NCI-H82 treated with DMSO at 0.1 percent for 48 hours (cell line): ENCODE measurements around the gene SMIM38.

Experiments
- DNase-seq: peaks from one replicate; lab custom pipeline; 2025; ENCODE audit not compliant: unreplicated experiment; lab: John Stamatoyannopoulos, UW

Gene SMIM38

DNA sequence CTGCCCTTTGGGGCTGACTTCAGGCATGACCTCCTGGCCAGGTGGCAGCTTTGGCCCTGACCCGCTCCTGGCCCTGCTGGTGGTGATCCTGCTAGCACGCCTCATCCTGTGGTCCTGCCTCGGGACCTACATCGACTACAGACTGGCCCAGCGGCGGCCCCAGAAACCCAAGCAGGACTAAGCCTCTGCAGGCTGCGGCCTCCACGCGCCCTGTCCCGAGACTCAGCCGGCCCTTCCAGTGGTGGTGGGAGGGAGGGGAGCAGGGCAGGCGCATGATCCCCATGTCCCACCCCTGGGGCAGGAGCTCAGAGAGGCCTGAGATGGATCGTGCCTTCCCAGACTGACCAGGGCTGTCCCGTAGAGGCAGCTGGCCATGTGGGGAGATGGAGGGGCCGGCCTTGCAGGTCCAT is 2.1 kb downstream of the SMIM38 start:
- DNase-seq, result no peak

DNA sequence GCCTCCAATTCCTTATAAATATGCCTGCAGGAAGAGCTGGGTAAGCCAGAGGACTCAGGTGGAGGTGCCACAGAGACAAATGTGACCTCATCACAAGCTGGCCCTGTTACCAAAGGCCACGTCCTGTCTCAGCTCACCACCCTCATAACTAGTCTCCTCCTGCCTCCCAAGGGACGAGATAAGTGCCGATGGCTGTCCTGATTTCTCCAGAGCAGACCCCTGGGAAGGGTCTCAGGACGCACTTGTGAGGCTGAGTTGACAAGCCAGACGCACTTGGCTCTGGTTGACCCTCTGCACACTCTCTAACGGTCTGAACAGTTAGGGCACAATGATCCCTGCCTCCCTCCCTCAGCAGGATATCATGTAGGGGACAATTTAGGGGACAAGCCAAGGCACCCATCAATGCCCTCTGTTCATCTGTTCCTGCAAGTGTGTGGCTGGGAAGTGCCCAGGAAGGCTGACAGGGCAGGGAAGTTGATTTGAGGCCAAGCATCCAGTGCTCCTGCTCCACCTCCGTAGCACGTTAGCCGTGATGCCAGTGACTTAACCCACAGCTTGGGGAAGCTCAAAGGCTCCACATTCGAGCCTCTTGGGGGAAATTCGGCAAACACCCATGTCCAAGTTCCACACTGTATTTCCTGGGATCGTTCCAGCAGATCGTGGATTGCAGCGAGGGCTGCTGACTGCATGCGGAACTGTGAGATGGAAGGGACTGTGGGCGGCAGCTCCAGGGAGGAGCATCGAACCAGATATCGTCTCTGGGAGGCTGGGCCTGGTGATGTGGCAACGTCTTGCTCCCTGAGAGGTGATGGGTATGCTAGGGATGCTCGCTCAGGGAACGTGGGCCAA is 2.8 kb downstream of the SMIM38 start:
- no peak for DNase-seq

DNA sequence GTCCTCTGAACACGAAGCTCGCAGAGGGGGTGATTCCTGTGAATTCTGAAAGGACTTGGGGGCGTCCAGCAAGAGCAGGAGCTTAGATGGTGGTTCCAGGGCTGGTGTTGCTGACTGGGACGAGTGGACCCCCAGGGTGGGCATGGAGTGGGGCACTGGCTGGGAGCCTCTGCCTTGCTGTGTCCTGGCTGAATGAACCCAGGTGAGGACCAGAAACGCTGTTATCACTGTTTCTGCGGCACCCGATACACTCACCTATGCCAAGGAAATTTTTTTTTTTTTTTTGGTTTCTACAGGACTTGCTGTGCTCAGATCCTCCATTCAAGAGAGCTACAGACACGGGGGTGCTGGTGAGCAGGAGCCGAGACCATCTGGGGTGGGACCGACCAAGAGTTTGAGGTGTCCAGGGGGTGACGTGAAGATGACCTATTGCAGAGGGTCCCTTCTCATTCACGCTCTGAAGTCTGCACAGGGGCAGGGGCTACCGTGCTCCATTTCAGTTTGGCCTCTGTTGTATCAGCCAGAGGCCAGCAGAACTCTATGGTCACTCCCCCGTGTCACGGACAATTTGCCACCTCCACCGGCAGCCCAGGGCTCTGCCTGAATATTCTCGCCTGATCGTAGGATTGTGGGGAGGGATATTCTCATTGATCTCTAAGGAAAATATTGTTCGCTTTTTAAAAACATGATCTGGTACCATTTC is 3.6 kb downstream of the SMIM38 start:
- DNase-seq, result no peak

DNA sequence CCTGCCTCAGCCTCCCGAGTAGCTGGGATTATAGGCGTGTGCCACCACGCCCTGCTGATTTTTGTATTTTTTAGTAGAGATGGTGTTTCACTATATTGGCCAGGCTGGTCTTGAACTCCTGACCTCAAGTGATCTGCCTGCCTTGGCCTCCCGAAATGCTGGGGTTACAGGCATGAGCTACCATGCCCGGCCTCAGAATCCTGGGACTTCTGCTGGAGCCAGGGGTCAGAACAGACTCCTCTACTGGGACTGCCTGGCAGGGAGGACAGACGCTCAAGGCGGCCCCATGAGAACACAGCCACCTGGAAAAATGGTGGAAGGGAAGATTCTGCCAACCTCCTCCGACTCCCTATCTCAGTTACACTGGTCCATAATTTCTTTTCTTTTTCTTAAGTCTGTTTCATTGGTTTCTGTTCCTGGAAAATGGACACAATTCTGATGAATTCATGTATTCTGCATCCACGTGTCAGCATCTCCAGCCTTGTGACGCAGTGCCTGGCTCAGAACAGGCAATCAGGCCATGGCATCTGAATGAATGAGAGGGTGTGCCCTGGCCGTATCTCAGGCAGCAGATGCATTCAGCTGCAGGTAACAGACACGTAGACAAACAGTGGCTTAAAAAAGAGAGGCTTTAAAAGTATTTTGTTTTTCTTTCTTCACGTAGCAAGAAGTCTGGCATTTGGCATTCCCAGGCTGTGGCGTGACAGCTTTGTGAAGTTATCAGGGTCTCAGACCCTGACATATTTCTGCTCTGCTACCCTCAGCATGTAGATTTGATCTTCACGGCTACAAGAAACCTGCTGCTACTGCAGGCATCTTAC is 4.8 kb downstream of the SMIM38 start:
- no peak for DNase-seq

DNA sequence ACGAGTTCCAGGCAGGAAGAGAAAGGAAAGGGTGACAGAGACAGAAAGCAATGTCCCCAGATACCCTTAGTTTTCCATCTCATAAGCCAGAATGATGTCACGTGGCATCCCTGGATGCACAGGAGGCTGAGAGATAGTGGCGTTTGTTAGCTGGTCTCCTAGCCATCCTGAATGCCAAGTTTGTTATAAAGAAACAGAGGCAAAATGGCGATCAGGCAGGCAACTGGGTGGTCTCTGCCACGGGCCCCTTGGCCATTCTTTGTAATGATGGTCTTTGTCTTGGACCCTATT is 5.3 kb downstream of the SMIM38 start:
- DNase-seq, result no peak

GRCh38 chr11:69162505-69162904 is 6.8 kb downstream of the SMIM38 start:
- DNase-seq, result no peak

DNA sequence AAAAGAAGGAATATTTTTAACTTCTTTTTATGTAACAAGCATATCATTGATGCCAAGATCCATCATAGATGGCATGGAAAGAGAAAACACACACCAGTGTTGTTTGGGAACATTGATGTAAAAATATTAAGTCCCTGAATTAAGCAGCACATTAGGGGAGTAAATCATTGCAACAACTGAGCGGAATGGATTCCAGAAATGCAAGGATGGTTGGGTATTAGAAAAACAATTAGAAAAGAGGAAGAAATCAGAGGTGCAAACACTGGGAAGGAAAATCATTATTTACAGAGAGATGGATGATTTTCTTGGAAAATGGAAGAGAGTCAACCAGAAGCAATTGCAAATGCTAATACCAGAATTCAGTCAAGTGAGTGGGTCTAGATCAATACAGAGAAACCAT is 8.1 kb downstream of the SMIM38 start:
- DNase-seq, result no peak

DNA sequence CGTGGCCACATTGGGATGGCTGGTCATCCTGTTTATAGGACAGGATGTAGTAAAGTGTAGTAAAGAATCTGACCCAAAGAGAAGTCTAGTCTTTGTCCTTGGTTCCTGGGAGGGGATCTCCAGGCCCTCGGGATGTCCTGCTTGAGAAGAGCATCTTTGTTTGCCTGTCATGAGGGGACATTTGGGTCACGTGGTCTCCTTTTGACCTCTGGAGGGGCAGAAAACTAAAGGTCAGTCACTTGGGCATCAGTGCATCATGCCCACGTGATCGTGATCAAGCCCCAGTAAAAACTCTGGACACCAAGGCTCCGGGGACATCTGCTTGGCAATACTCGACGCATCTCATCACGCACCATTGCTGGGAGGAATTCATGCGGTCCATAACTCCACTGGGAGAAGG is 9.1 kb downstream of the SMIM38 start:
- DNase-seq, result no peak

DNA sequence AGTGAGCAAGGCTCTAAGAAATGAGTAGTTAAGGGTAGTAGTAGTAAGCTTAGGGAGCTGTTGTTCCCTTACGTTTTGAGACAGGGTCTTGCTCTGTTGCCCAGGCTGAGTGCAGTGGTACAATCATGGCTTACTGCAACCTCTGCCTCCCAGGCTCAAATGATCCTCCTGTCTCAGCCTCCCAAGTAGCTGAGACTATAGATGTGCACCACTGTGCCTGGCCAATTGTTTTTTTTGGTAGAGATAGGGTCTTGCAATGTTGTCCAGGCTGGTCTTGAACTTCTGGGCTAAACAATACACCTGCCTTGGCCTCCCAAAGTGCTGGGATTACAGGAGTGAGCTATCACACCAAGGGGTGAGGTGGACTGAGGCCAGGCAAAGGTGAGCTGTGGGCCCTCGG is 10.0 kb downstream of the SMIM38 start:
- DNase-seq, result no peak

GRCh38 chr11:69166218-69167115 is 10.7 kb downstream of the SMIM38 start:
- no peak for DNase-seq

GRCh38 chr11:69167130-69167915 is 11.6 kb downstream of the SMIM38 start:
- DNase-seq, result no peak

DNA sequence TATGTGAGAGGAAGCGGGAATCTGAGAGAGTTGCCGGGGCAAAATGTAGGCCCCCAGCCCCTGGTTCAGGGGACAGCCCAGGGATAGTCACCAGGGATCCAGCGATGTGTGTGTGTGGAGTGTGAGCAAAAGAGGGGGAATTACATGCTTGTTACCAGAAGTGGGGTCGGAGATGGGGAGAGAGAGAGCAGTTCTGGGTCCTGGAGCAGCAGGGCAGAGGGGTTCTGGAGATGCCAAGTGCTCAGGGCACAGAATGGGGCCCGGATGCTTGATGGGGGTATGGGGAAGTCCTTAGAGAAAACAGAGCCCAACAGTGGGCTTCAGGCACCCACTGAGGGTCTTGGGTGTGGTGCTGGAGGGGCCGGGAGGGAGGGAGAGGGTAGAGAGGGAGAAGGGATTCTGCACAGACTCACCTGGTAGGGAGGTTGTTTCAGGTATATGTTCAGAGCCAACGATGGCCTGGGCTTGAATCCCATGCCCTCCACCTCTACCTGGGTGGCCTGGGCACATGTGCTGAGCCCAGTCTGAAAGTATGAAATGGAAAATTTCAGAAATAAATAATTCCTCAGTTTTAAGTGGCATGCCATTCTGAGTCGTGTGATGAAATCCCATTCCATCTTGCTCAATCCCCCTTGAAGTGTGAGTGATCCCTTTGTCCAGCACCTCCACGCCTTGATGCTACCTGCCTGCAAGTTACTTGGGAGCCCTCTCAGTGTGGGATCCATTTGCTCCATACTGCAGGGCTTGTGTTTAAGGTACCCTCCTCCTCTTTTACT is 12.4 kb downstream of the SMIM38 start:
- no peak for DNase-seq

DNA sequence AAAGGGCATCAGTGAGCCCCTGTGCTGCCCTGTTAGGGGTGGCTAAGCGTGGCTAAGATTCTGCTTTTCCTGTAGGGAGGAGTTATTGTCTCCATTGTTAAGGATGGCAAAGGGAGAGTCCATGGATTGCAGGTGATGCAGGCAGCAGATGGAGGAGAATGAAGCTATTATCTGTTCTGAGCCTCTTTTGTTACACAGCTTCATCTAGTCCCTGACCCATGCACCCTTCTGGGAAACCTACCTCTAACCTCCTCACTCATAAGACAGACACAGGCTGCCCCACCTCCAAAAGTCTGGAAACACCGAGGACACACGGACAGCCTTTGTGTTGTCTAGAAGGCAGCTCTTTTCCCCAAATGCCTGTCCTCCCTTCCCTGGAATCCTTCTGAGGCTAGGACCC is 13.7 kb downstream of the SMIM38 start:
- no peak for DNase-seq

DNA sequence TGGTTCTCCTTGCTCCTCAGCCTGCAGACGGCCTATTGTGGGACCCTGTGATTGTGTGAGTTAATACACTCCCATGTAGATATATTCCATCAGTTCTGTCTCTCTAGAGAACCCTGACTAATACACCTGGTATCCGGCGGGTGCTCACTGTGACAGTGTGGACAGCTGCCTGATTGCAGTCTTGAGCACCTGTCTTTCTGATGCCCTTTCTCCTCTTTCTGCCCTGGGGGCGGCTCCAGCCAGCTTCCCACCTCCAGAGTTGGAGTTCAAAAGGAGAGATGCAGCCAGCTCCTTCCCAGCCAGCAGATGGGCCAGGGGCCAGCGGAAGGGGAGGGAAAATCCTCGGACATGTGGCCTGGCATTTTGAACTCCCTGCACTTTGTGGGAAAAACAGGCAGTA is 15.0 kb downstream of the SMIM38 start:
- DNase-seq, result no peak

- no peak for DNase-seq
These were observed 15.9 kb downstream of the SMIM38 start for GRCh38 chr11:69171476-69172240.

GRCh38 chr11:69172674-69173073 is 16.9 kb downstream of the SMIM38 start:
- no peak for DNase-seq

- no peak for DNase-seq
These were observed 17.6 kb downstream of the SMIM38 start for GRCh38 chr11:69173331-69173730.

DNA sequence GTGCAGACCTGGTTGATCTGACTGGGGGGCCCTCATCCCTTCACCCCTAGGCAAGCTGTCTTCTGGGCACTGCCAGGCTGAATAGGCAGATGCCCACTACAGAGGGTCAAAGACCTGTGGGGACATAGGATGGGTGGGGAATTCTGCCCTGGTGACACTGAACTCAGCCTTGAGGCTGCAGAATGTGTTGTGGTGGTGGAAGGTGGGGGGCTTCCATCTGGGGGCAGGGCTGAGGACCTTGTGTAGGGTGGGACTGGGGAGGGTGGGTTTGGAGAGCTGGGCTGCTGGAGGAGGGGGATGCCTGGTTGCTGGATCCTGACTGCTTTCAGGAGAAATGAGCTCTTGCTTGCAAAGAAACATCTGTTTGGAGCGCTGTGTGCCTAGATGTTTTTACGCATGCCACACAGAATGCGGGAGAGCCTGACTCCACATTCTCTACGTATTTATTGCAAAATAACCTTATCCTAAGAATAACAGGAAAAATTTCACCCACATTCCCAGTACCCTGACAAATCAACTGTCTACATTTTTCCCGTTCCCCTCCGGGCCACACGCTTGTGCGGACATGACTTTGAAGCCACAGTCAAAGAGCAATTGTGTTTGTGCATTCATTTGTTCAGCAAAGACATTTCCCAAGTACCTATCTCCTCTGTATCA is 18.3 kb downstream of the SMIM38 start:
- no peak for DNase-seq
